ENCODE results near the gene BLVRB. TPM values are rescaled to one million over a fixed set of nuclear protein-coding genes. Genes with fewer than 3 reads are reported as not detected.

The BLVRB gene
- total RNA-seq, 1 experiment from 2014 or later = 45.6 TPM

DNA sequence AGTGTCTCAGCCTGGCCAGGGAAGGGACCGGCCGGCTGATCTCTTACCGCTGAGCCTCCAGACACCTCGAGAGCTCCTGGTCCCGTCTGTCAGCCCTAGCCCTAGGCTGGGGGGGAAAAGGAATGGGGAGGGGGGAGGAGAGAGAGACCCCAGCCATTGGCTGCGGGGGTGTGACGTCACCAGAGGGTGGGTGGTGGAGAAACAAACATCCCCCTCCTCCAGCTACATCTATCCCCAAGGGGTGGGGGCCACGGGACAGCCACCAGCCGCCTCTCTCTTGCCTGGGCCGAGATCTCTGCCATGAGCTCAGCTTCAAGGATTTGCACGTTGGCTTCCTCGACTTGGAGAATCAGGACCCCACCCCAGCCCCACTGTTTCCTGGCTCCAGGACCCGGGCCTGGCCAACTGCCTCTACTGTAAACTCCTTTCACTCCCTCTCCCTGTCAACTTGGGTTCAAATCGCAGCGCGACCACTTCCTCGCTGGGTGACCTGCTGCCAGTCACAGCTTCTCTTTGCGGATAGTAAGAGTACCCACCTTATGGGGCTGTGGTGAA is 52.2 kb downstream of the BLVRB start, which contains the start of gene PRX:
Gene PRX, minus strand, starts transcription at position 88 of the 555 bp plus-strand sequence. CDS start 5,446 bp downstream, outside the sequence.
- BruUV-seq (replicated peaks) = no TSS peak
- intact Hi-C loops (cut with micrococcal nuclease; ENCODE audit: unreplicated experiment) (no loop called here), in situ Hi-C loops (cut with HindIII; ENCODE audit: low pct_unique_long_range_greater_than_20kb, low sequenced_read_pairs) (no loop called here)
- CTCF ChIA-PET = no interaction called here
- no peaks in the 10 kb centered on the region for H3K36me3 ChIP-seq (ENCODE audit: control insufficient read depth, insufficient read depth, low read length)
- no peaks in the 10 kb centered on the region for H3K9me3 ChIP-seq (ENCODE audit: control insufficient read depth, insufficient read depth, low read depth, low read length)
- H3K4me1 ChIP-seq (ENCODE audit: control insufficient read depth, insufficient read depth, low read length) = peaks cover 12% of the 10 kb centered on the region
- POLR2A ChIA-PET = interaction anchor here (0.6 kb wide), 1 partner anchor 185 kb away, joined by 5 read pairs; no protein-coding TSS in a partner anchor
- DNase-seq (ENCODE audit: low read depth, low spot score) (no peak), ATAC-seq (no peak)
- H3K27ac ChIP-seq (ENCODE audit: low read length) = no peak within 1 kb of the TSS
- H3K27me3 ChIP-seq (ENCODE audit: control insufficient read depth, insufficient read depth, low read length) = no peaks in the 10 kb centered on the region
- no peak within 1 kb of the TSS for H3K4me3 ChIP-seq (ENCODE audit: low read depth in 2 of 2, low read length in 2 of 2)
- TF ChIP-seq, protein P1, sequence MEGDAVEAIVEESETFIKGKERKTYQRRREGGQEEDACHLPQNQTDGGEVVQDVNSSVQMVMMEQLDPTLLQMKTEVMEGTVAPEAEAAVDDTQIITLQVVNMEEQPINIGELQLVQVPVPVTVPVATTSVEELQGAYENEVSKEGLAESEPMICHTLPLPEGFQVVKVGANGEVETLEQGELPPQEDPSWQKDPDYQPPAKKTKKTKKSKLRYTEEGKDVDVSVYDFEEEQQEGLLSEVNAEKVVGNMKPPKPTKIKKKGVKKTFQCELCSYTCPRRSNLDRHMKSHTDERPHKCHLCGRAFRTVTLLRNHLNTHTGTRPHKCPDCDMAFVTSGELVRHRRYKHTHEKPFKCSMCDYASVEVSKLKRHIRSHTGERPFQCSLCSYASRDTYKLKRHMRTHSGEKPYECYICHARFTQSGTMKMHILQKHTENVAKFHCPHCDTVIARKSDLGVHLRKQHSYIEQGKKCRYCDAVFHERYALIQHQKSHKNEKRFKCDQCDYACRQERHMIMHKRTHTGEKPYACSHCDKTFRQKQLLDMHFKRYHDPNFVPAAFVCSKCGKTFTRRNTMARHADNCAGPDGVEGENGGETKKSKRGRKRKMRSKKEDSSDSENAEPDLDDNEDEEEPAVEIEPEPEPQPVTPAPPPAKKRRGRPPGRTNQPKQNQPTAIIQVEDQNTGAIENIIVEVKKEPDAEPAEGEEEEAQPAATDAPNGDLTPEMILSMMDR (IDR thresholded peaks at IDR 0.05) = no peak
- TF ChIP-seq, protein P2, sequence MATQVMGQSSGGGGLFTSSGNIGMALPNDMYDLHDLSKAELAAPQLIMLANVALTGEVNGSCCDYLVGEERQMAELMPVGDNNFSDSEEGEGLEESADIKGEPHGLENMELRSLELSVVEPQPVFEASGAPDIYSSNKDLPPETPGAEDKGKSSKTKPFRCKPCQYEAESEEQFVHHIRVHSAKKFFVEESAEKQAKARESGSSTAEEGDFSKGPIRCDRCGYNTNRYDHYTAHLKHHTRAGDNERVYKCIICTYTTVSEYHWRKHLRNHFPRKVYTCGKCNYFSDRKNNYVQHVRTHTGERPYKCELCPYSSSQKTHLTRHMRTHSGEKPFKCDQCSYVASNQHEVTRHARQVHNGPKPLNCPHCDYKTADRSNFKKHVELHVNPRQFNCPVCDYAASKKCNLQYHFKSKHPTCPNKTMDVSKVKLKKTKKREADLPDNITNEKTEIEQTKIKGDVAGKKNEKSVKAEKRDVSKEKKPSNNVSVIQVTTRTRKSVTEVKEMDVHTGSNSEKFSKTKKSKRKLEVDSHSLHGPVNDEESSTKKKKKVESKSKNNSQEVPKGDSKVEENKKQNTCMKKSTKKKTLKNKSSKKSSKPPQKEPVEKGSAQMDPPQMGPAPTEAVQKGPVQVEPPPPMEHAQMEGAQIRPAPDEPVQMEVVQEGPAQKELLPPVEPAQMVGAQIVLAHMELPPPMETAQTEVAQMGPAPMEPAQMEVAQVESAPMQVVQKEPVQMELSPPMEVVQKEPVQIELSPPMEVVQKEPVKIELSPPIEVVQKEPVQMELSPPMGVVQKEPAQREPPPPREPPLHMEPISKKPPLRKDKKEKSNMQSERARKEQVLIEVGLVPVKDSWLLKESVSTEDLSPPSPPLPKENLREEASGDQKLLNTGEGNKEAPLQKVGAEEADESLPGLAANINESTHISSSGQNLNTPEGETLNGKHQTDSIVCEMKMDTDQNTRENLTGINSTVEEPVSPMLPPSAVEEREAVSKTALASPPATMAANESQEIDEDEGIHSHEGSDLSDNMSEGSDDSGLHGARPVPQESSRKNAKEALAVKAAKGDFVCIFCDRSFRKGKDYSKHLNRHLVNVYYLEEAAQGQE (IDR thresholded peaks at IDR 0.05; ENCODE audit: insufficient read depth in 1 of 2, low read depth in 2 of 2, low read length in 1 of 2) = no peak
- TF ChIP-seq SIN3A (IDR thresholded peaks at IDR 0.05; ENCODE audit: borderline replicate concordance, insufficient read depth, low read depth, low read length) = no peak
- TF ChIP-seq TCF7L2 (IDR thresholded peaks at IDR 0.05; ENCODE audit: low read depth, low read length) = no peak
- no peak for TF ChIP-seq POLR2AphosphoS5 (IDR thresholded peaks at IDR 0.05; ENCODE audit: low read depth, low read length)

DNA sequence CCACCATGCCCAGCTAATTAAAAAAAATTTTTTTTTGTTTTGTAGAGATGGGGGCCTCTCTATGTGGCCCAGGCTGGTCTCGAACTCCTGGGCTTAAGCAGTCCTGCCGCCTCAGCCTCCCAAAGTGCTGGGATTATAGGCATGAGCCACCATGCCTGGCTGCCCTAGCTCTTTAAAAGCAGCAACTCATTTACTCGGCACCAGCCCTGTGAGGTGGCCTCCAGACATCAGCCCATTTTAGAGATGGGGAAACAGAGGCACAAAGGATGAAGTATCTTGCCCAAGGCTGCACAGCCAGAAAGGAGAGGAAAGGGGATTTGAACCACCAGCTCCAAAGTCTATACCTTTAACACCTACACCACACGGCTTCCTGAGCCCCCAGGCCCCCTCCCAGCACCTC is 52.7 kb downstream of the BLVRB start:
- Histone ChIP-seq H3K9me3 (ENCODE audit: control insufficient read depth, insufficient read depth, low read depth, low read length) (no peaks in the 10 kb centered on the region), H3K4me3 (ENCODE audit: low read depth in 2 of 2, low read length in 2 of 2) (no peak overlapping the region), H3K36me3 (ENCODE audit: control insufficient read depth, insufficient read depth, low read length) (no peaks in the 10 kb centered on the region), H3K27ac (ENCODE audit: low read length) (no peak overlapping the region), H3K27me3 (ENCODE audit: control insufficient read depth, insufficient read depth, low read length) (no peaks in the 10 kb centered on the region), H3K4me1 (ENCODE audit: control insufficient read depth, insufficient read depth, low read length) (peaks cover 12% of the 10 kb centered on the region)
- no peak for TF ChIP-seq SIN3A (IDR thresholded peaks at IDR 0.05; ENCODE audit: borderline replicate concordance, insufficient read depth, low read depth, low read length)
- TF ChIP-seq TCF7L2 (IDR thresholded peaks at IDR 0.05; ENCODE audit: low read depth, low read length) = no peak
- TF ChIP-seq, protein P1 (IDR thresholded peaks at IDR 0.05) = no peak
- TF ChIP-seq, protein P2 (IDR thresholded peaks at IDR 0.05; ENCODE audit: insufficient read depth in 1 of 2, low read depth in 2 of 2, low read length in 1 of 2) = no peak
- no peak for TF ChIP-seq POLR2AphosphoS5 (IDR thresholded peaks at IDR 0.05; ENCODE audit: low read depth, low read length)
- ATAC-seq = no peak
- POLR2A ChIA-PET = no interaction called here
- in situ Hi-C loops (cut with HindIII; ENCODE audit: low pct_unique_long_range_greater_than_20kb, low sequenced_read_pairs) (no loop called here), intact Hi-C loops (cut with micrococcal nuclease; ENCODE audit: unreplicated experiment) (no loop called here)
- no peak for DNase-seq (ENCODE audit: low read depth, low spot score)
- BruUV-seq (replicated peaks) = no TSS peak
- CTCF ChIA-PET = no interaction called here
